ENCODE measurements around the gene SHKBP1.
"Not testable (repeated sequence)": the region's sequence is repeated elsewhere in the genome, so short reads cannot be mapped to it uniquely, and the experiment has no call there.

SHKBP1 gene

GRCh38 chr19:40576585-40577451 is at the start of gene SHKBP1:
Gene SHKBP1, plus strand, starts transcription at chr19:40576873. Its CDS starts 27 bp downstream, at chr19:40576900.
- peak; percentile 87 for DNase-seq

GRCh38 chr19:40528078-40528477 is 48.6 kb upstream of the SHKBP1 start:
- DNase-seq, result no peak

- no peak for DNase-seq
Measured at GRCh38 chr19:40528533-40529092, 48.1 kb upstream of the SHKBP1 start.

- peak; percentile 78 for DNase-seq
Measured at GRCh38 chr19:40529093-40529954, 47.3 kb upstream of the SHKBP1 start.

GRCh38 chr19:40530091-40530901 is 46.4 kb upstream of the SHKBP1 start:
- DNase-seq, result no peak

GRCh38 chr19:40533508-40533907 is 43.2 kb upstream of the SHKBP1 start:
- DNase-seq, result no peak

GRCh38 chr19:40534148-40534547 is 42.5 kb upstream of the SHKBP1 start:
- no peak for DNase-seq

GRCh38 chr19:40539070-40539469 is 37.6 kb upstream of the SHKBP1 start:
- DNase-seq, result no peak

GRCh38 chr19:40542202-40542859 is 34.3 kb upstream of the SHKBP1 start:
- DNase-seq, result no peak

- DNase-seq, result no peak
Measured at GRCh38 chr19:40543029-40543597, 33.6 kb upstream of the SHKBP1 start.

- DNase-seq, result not testable (repeated sequence)
Measured at GRCh38 chr19:40546153-40546841, 30.4 kb upstream of the SHKBP1 start.

- not testable (repeated sequence) for DNase-seq
Measured at GRCh38 chr19:40547190-40547589, 29.5 kb upstream of the SHKBP1 start.

GRCh38 chr19:40547836-40548235 is 28.8 kb upstream of the SHKBP1 start:
- DNase-seq, result no peak

- peak; percentile 49 for DNase-seq
Measured at GRCh38 chr19:40549007-40549708, 27.5 kb upstream of the SHKBP1 start.

GRCh38 chr19:40550951-40551350 is 25.7 kb upstream of the SHKBP1 start:
- no peak for DNase-seq

GRCh38 chr19:40552848-40553247 is 23.8 kb upstream of the SHKBP1 start:
- DNase-seq, result no peak

GRCh38 chr19:40553885-40554857 is 22.5 kb upstream of the SHKBP1 start:
- no peak for DNase-seq

- no peak for DNase-seq
Measured at GRCh38 chr19:40555978-40556689, 20.5 kb upstream of the SHKBP1 start.

Measured in NCI-H526 treated with DMSO at 0.1 percent for 48 hours (cell line).